TTC549 (cell line): ENCODE measurements around the gene METTL25B.

Experiments used
- FAIRE-seq: peaks from 2 replicates; lab custom pipeline; 2012; peaks lifted over from hg19 to GRCh38; lab: Jason Lieb, UNC

METTL25B gene

GRCh38 chr1:156728599-156729462 is 562 bp downstream of the METTL25B start, which contains the start of gene ISG20L2:
Gene ISG20L2, minus strand, starts transcription at chr1:156728766. Its CDS starts 1,114 bp downstream, at chr1:156727652.
- FAIRE-seq = peak; percentile 90

GRCh38 chr1:156733989-156734584 is 5.8 kb downstream of the METTL25B start:
- no peak for FAIRE-seq

- FAIRE-seq = no peak
These were observed 10.1 kb downstream of the METTL25B start for GRCh38 chr1:156738407-156738806.

- FAIRE-seq = no peak
These were observed 10.6 kb downstream of the METTL25B start for GRCh38 chr1:156738916-156739315.

GRCh38 chr1:156740237-156740740 is 12.0 kb downstream of the METTL25B start:
- FAIRE-seq = peak; percentile 22

- FAIRE-seq = peak; percentile 100
These were observed 12.6 kb downstream of the METTL25B start, which contains the start of gene MRPL24 for GRCh38 chr1:156740741-156741480. Gene MRPL24, minus strand, starts transcription at chr1:156741088. Its CDS starts 2,384 bp downstream, at chr1:156738704.

GRCh38 chr1:156741481-156741983 is 13.3 kb downstream of the METTL25B start:
- FAIRE-seq = no peak

GRCh38 chr1:156742017-156742416 is 13.7 kb downstream of the METTL25B start:
- peak; percentile 48 for FAIRE-seq

- FAIRE-seq = no peak
These were observed 14.5 kb downstream of the METTL25B start for GRCh38 chr1:156742801-156743200.

GRCh38 chr1:156743367-156744302 is 15.4 kb downstream of the METTL25B start:
- FAIRE-seq = no peak

GRCh38 chr1:156744344-156744743 is 16.1 kb downstream of the METTL25B start:
- no peak for FAIRE-seq

GRCh38 chr1:156744786-156745419 is 16.6 kb downstream of the METTL25B start:
- no peak for FAIRE-seq

- FAIRE-seq = no peak
These were observed 17.6 kb downstream of the METTL25B start for GRCh38 chr1:156745881-156746280.

- FAIRE-seq = no peak
These were observed 18.1 kb downstream of the METTL25B start for GRCh38 chr1:156746406-156746727.

- FAIRE-seq = no peak
These were observed 18.7 kb downstream of the METTL25B start for GRCh38 chr1:156746728-156747631.

GRCh38 chr1:156747742-156748669 is 19.7 kb downstream of the METTL25B start:
- no peak for FAIRE-seq

- no peak for FAIRE-seq
These were observed 20.6 kb downstream of the METTL25B start for GRCh38 chr1:156748670-156749418.
